Sigmoid colon (tissue), 4 donors: ENCODE data around the gene APOLD1.

Experiments used
- EP300 ChIP-seq, 4 donors: sonication (generic); formaldehyde crosslinking; IDR thresholded peaks; one replicate each; pipeline ENCODE4 v1.6.1; 2017; ENCODE audit warnings: antibody characterized with exemption in 4 of 4
- POLR2A ChIP-seq, 2 donors: fragments of 450-650 bp; IDR thresholded peaks; one replicate each; pipeline ENCODE4 v1.6.1; 2016; ENCODE audit warnings: antibody characterized with exemption in 2 of 2, mild to moderate bottlenecking in 2 of 2, moderate library complexity in 2 of 2
- POLR2AphosphoS5 ChIP-seq, 4 donors: sonication (generic); formaldehyde crosslinking; IDR thresholded peaks; one replicate each; pipeline ENCODE4 v1.6.1; 2017; ENCODE audit warnings: antibody characterized with exemption in 4 of 4
- TF ChIP-seq, protein P1 (sequence below), 4 experiments: fragments of 450-650 bp in 3 of 4; fragments of 200-600 bp in 1 of 4; IDR thresholded peaks; one replicate each; pipeline ENCODE4 v1.5.1; 2016 to 2019; ENCODE audit warnings: antibody characterized with exemption in 4 of 4, mild to moderate bottlenecking in 3 of 4, moderate library complexity in 2 of 4

DNA sequence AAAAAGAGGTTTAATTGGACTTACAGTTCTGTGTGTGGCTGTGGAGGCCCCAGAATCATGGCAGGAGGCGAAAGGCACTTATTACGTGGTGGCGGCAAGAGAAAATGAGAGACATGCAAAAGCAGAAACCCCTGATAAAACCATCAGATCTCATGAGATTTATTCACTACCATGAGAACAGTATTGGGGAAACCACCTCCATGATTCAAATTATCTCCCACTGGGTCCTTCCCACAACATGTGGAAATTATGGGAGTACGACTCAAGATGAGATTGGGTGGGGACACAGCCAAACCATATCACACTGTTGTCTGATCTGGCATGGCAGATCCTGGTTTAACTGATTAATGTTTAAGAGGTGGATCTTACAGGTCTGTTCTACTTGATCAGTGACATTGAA is 33.2 kb downstream of the APOLD1 start:
- TF ChIP-seq, protein P1, sequence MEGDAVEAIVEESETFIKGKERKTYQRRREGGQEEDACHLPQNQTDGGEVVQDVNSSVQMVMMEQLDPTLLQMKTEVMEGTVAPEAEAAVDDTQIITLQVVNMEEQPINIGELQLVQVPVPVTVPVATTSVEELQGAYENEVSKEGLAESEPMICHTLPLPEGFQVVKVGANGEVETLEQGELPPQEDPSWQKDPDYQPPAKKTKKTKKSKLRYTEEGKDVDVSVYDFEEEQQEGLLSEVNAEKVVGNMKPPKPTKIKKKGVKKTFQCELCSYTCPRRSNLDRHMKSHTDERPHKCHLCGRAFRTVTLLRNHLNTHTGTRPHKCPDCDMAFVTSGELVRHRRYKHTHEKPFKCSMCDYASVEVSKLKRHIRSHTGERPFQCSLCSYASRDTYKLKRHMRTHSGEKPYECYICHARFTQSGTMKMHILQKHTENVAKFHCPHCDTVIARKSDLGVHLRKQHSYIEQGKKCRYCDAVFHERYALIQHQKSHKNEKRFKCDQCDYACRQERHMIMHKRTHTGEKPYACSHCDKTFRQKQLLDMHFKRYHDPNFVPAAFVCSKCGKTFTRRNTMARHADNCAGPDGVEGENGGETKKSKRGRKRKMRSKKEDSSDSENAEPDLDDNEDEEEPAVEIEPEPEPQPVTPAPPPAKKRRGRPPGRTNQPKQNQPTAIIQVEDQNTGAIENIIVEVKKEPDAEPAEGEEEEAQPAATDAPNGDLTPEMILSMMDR (IDR thresholded peaks at IDR 0.05), result no peak
- TF ChIP-seq EP300 (IDR thresholded peaks at IDR 0.05), result no peak
- no peak for TF ChIP-seq POLR2AphosphoS5 (IDR thresholded peaks at IDR 0.05)
- TF ChIP-seq POLR2A (IDR thresholded peaks at IDR 0.05), result no peak
